ENCODE measurements around the gene ST8SIA2. TPM values are rescaled to one million over a fixed set of nuclear protein-coding genes. Genes with fewer than 3 reads are reported as not detected.

The ST8SIA2 gene
- polyA plus RNA-seq, 1 experiment: not detected

GRCh38 chr15:92449476-92449875, 55.8 kb downstream of the ST8SIA2 start:
- Histone ChIP-seq H3K4me3 (ENCODE audit: low read depth, low read length) (no peak overlapping the region), H3K27me3 (ENCODE audit: control insufficient read depth, insufficient read depth, low read length) (no peaks in the 10 kb centered on the region), H3K36me3 (ENCODE audit: control insufficient read depth, insufficient read depth, low read length) (no peaks in the 10 kb centered on the region)
- ChIA-PET POLR2A (no interaction called here), CTCF (no interaction called here)
- TF ChIP-seq CTCF (IDR thresholded peaks at IDR 0.05; ENCODE audit: insufficient read depth, low read depth, low read length): no peak
- DNase-seq (ENCODE audit: low read depth): no peak

GRCh38 chr15:92451225-92451825, 57.6 kb downstream of the ST8SIA2 start:
- Histone ChIP-seq H3K4me3 (ENCODE audit: low read depth, low read length) (no peak overlapping the region), H3K27me3 (ENCODE audit: control insufficient read depth, insufficient read depth, low read length) (no peaks in the 10 kb centered on the region), H3K36me3 (ENCODE audit: control insufficient read depth, insufficient read depth, low read length) (no peaks in the 10 kb centered on the region)
- no peak for TF ChIP-seq CTCF (IDR thresholded peaks at IDR 0.05; ENCODE audit: insufficient read depth, low read depth, low read length)
- DNase-seq (ENCODE audit: low read depth): no peak
- ChIA-PET CTCF (no interaction called here), POLR2A (no interaction called here)

GRCh38 chr15:92452143-92452542, 58.5 kb downstream of the ST8SIA2 start:
- H3K36me3 ChIP-seq (ENCODE audit: control insufficient read depth, insufficient read depth, low read length): no peaks in the 10 kb centered on the region
- DNase-seq (ENCODE audit: low read depth): no peak
- no peak for TF ChIP-seq CTCF (IDR thresholded peaks at IDR 0.05; ENCODE audit: insufficient read depth, low read depth, low read length)
- no peak overlapping the region for H3K4me3 ChIP-seq (ENCODE audit: low read depth, low read length)
- ChIA-PET CTCF (no interaction called here), POLR2A (no interaction called here)
- H3K27me3 ChIP-seq (ENCODE audit: control insufficient read depth, insufficient read depth, low read length): no peaks in the 10 kb centered on the region

GRCh38 chr15:92453607-92454006, 59.9 kb downstream of the ST8SIA2 start:
- no peaks in the 10 kb centered on the region for H3K27me3 ChIP-seq (ENCODE audit: control insufficient read depth, insufficient read depth, low read length)
- CTCF ChIA-PET: no interaction called here
- no peak overlapping the region for H3K4me3 ChIP-seq (ENCODE audit: low read depth, low read length)
- H3K36me3 ChIP-seq (ENCODE audit: control insufficient read depth, insufficient read depth, low read length): no peaks in the 10 kb centered on the region
- POLR2A ChIA-PET: no interaction called here
- TF ChIP-seq CTCF (IDR thresholded peaks at IDR 0.05; ENCODE audit: insufficient read depth, low read depth, low read length): no peak
- no peak for DNase-seq (ENCODE audit: low read depth)

GRCh38 chr15:92454555-92455105, 60.9 kb downstream of the ST8SIA2 start:
- ChIA-PET POLR2A (no interaction called here), CTCF (no interaction called here)
- DNase-seq (ENCODE audit: low read depth): no peak
- no peaks in the 10 kb centered on the region for H3K36me3 ChIP-seq (ENCODE audit: control insufficient read depth, insufficient read depth, low read length)
- H3K27me3 ChIP-seq (ENCODE audit: control insufficient read depth, insufficient read depth, low read length): no peaks in the 10 kb centered on the region
- H3K4me3 ChIP-seq (ENCODE audit: low read depth, low read length): no peak overlapping the region
- no peak for TF ChIP-seq CTCF (IDR thresholded peaks at IDR 0.05; ENCODE audit: insufficient read depth, low read depth, low read length)
